Measurements from ENCODE around the gene PNPO.

DNA sequence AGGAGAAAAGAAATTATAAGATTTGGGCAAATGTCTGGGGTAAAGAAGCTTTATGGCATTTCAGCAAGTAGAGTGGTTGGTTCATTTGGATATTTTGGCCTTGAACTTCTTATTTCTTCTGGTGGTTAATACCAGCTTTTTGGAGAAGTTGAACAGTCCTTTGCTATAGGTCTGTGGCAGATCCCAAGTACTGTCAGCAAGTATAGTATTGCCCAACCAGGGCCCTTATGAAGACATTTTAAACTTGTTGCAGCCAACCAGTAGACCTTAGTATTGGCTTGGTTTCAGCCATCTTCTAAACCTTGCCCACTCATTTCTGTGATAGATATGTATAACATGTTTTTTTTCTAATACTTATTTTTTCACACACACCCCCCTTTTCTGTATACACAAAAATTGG is 43.1 kb upstream of the PNPO start:
- no peak for TF ChIP-seq EZH2phosphoT487 (IDR thresholded peaks at IDR 0.05; ENCODE audit: borderline replicate concordance, low read length)
- TF ChIP-seq, protein P1, sequence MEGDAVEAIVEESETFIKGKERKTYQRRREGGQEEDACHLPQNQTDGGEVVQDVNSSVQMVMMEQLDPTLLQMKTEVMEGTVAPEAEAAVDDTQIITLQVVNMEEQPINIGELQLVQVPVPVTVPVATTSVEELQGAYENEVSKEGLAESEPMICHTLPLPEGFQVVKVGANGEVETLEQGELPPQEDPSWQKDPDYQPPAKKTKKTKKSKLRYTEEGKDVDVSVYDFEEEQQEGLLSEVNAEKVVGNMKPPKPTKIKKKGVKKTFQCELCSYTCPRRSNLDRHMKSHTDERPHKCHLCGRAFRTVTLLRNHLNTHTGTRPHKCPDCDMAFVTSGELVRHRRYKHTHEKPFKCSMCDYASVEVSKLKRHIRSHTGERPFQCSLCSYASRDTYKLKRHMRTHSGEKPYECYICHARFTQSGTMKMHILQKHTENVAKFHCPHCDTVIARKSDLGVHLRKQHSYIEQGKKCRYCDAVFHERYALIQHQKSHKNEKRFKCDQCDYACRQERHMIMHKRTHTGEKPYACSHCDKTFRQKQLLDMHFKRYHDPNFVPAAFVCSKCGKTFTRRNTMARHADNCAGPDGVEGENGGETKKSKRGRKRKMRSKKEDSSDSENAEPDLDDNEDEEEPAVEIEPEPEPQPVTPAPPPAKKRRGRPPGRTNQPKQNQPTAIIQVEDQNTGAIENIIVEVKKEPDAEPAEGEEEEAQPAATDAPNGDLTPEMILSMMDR (conservative IDR thresholded peaks at IDR 0.05; ENCODE audit: low read depth, low read length), result no peak

Measured in PC-3 (cell line).